Amniotic epithelial cell (primary cell): ENCODE data around the gene CCNT1.
"Not testable (repeated sequence)": the region's sequence is repeated elsewhere in the genome, so short reads cannot be mapped to it uniquely, and the experiment has no call there.

Experiments used
- DNase-seq: peaks from one replicate; pipeline ENCODE4 v3.0.0-alpha.2; 2010; ENCODE audit warnings: low read depth

The CCNT1 gene

DNA sequence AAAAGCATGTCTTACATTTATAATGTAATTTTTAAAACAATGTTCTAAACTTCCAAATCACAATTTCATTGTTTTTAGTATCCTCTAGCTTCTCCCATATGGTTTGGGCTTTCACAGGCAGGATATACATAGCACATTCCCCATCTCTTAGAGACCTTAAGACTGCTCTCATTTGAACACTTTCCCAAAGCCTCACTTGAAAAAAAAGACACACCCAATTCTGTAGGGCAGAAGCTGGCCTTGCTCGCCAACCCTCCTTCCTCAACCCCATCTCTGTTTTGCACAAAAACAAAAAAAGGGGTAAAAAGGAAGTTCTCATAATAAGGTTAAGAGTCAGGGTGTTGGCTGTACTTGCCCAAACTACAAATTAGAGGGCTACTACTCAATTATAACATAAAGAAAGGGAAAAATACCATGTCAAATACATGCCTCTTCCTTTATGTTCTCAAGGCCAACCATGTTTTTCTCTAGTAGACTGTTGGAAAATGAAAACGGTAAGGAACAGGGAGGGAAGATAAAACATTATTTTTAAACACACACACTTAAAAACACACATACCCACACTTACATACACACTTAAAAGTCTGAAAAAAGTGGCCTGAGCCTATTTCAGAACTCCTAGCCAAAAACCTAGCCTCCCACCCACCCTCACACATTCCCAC, 24.6 kb downstream of the CCNT1 start:
- no peak for DNase-seq

- no peak for DNase-seq
These were observed 25.5 kb downstream of the CCNT1 start for GRCh38 chr12:48690990-48691389.

GRCh38 chr12:48690436-48690835, 26.1 kb downstream of the CCNT1 start:
- no peak for DNase-seq

- no peak for DNase-seq
These were observed 27.7 kb downstream of the CCNT1 start for GRCh38 chr12:48688836-48689235.

GRCh38 chr12:48687592-48687991, 28.9 kb downstream of the CCNT1 start:
- DNase-seq: peak; percentile 53

DNA sequence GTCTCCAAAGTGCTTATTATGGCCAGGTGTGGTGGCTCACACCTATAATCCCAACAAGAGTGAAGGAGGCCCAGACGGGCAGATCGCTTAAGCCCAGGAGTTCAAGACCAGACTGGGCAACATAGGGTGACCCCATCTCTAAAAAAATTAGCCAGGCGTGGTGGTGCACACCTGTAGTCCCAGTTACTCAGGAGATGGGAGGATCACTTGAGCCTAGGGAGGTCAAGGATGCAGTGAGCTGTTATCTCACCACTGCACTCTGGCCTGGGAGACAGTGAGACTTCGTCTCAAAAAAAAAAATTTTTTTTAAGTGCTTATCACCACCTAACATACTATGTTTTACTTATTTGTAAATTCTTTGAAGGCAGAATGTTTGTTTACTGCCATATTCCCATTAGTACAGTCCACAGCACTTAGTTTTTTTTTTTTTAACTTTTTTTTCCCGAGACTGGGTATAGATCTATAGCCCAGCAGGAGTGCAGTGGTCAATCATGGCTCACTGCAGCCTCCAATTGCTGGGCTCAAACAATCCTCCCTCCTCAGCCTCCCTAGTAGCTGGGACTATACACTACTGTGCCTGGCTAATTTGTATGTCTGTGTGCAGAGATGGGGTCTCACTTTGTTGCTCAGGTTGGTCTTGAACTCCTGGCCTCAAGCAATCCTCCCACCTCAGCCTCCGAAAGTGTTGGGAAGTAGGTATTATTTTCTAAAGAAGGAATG, 29.7 kb downstream of the CCNT1 start:
- no peak for DNase-seq

GRCh38 chr12:48686037-48686595, 30.4 kb downstream of the CCNT1 start:
- DNase-seq: no peak

- no peak for DNase-seq
These were observed 33.0 kb downstream of the CCNT1 start for GRCh38 chr12:48683534-48683933.

GRCh38 chr12:48682927-48683326, 33.6 kb downstream of the CCNT1 start:
- no peak for DNase-seq

DNA sequence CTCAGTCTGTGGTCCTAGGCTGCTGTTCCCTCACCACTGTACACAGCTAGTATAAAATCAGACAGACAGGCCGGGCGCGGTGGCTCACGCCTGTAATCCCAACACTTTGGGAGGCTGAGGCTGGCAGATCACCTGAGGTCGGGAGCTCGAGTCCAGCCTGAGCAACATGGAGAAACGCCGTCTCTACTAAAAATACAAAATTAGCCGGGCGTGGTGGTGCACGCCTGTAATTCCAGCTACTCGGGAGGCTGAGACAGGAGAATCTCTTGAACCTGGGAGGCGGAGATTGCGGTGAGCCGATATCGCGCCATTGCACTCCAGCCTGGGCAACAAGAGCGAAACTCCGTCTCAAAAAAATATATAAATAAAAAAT, 34.0 kb downstream of the CCNT1 start:
- not testable (repeated sequence) for DNase-seq

DNA sequence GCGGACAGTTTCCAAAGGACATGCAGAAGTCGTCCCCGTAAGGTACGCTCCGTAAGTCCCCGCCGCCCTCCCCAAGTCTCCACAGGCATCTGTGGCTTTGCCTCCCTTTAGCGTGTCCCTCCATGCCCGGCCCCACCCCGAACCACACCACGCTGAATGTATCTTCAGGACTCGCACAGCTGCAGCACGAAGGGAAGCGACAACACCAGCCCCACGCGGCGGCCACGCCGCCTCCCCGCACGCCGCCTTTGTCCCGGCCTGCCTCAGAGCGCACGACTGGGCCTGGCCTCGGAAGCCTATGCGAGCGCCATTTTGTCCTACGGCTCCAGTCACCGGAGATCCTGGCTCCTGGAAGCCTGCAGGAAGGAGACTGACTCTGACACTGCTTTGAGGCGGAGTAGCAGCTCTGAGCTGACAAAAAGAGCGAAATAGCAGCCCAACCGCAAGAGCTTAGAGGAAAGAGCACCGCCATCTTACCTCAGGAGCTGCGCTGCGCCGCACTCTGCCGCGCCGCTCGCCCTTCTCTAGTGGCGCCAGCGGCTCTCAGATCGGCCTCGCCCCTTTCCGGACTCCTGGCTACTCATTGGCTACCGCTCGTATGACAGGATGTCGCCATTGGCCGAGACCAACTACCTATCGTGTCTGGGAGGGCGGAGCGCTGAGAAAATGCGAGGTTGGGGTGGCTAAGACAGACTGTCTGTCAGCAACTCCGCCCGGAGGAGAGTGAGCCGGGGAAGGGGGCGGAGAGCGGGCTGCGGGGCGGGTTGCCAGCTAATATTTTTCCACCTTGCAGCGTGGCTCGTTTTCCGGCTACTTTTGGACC, 34.6 kb downstream of the CCNT1 start, which contains the start of gene KANSL2:
TSS of gene KANSL2 (minus strand) at position 529 of the 823 bp plus-strand sequence. CDS start 606 bp downstream, outside the sequence.
- peak; percentile 99 for DNase-seq

DNA sequence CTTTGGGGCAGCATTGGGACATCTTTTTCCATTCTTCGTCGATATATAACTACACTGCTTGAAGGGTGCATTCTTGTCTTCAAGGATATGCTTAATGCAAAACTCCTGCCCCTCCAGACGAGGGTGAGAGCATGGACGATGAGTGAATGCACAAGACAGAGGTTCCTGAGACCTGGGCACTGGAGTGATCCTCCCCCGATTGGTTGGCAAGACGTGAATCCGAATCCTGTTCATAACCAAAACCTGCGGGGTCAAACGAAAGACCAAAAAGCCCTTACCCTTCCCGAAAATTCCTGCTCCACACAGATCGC, 35.2 kb downstream of the CCNT1 start:
- no peak for DNase-seq

GRCh38 chr12:48680861-48681260, 35.6 kb downstream of the CCNT1 start:
- DNase-seq: no peak

DNA sequence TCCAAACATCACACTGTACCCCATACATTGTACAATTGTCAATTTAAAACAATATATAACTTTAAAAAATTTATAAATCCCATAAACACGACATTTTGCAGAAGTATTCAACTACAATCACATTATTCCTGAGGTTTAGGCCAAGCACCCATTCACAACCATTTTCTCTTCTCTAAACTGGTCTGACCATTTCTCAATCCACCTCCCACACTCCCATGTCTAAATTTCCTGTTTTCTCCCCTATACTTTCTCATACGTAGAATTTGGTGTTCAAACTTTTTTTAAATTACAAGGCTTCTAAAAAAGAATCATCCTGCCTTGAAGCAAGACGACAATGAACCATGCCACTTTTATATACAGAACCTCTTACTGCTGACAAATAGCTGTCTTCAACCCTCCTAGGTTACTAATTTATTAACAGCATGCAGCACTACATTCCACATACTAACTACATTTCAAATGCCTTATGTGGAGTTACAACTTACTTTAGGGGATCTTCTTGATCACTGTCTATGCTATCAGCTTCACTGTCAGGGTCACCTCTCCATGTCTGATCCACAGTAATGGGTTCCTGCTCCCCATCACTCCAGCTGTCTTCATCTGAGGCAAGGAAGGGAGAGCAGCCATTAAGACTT, 37.8 kb downstream of the CCNT1 start:
- peak; percentile 17 for DNase-seq

DNA sequence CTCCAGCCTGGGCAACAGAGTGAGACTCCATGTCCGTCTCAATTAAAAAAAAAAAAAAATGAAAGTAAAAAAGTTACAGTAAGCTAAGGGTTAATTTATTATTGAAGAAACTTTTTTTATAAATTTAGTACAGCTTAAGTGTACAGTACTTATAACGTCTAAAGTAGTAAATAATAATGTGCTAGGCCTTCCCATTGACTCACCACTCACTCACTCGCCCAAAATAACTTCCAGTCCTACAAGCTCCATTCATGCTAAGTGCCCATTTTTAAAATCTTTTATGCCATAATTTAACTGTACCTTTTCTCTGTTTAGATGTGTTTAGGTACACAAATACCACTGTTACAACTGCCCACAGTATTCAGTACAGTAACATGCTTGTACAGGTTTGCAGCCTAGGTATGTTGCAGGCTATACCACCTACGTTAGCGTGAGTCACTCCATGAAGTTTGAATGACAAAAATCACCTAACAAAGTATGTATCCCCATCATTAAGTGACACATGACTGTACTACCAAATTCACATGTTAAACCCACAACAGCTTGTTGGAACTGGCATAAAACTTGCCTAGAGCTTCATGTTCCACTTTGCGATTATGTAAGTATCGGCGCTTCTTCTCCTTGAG, 45.2 kb downstream of the CCNT1 start:
- peak; percentile 13 for DNase-seq

- no peak for DNase-seq
These were observed 47.5 kb downstream of the CCNT1 start for GRCh38 chr12:48668996-48669395.

DNA sequence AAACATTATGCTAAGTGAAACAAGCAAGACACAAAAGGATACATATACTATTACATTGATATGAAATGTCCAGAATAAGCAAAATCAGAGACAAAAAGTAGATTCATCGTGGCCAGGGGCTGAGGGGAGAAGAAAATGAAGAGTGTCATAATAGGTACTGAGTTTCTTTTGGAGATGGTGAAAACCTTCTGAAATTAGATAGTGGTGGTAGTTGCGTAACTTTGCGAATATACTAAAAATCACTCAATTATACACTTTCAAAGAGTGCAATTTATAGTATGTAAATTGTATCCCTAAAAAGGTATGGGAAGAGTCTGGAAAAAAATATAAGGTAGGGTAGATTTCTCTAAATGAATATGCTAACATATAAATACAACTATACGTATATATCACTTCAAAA, 56.6 kb downstream of the CCNT1 start:
- no peak for DNase-seq

DNA sequence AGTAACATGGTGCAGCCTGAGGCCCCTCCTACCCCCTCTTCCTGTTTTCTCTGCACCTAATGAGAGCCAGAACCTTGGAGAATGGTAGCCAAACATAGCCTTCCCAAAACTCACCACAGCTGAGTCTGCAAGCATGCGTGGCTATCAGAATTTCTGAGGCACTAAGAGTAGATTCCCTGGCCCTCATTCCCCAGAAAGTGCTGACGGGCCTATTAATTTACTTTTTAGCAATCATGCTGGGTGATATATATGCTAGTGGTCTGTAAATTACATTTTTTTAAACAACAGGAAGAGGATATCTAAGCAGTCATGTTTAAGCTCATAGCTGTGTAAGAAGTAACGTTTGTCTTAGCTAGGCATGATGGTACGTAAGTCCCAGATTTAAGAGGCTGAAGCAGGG, 64.8 kb downstream of the CCNT1 start:
- no peak for DNase-seq

DNA sequence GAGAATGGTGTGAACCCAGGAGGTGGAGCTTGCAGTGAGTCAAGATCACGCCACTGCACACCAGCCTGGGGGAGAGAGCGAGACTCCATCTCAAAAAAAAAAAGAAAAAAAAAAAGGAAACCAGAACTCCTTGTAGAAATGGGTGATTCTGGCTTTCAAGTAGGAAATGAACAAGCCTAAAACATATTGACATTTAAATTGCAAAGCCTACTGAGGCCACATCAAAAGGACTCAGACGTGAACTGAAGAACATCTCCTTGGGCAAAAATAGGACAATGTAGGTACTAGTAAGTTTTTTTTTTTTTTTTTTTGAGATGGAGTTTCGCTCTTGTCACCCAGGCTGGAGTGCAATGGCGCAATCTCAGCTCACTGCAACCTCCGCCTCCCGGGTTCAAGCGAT, 71.2 kb downstream of the CCNT1 start:
- DNase-seq: not testable (repeated sequence)

DNA sequence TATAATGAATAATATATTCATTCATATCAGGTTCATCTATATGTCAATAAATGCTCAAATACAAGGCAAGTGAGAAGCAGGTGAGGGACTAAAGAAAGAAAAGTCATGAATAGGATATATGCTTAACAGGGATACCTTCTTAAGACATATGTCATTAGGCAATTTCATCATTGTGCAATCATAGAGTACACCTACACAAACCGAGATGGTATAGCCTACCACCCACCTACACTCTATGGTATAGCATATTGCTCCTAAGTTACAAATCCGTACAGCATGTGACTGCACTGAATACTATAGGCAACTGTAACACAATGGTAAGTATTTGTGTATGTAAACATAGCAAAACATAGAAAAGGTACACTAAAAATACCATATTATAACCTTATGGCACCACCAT, 73.5 kb downstream of the CCNT1 start:
- no peak for DNase-seq

DNA sequence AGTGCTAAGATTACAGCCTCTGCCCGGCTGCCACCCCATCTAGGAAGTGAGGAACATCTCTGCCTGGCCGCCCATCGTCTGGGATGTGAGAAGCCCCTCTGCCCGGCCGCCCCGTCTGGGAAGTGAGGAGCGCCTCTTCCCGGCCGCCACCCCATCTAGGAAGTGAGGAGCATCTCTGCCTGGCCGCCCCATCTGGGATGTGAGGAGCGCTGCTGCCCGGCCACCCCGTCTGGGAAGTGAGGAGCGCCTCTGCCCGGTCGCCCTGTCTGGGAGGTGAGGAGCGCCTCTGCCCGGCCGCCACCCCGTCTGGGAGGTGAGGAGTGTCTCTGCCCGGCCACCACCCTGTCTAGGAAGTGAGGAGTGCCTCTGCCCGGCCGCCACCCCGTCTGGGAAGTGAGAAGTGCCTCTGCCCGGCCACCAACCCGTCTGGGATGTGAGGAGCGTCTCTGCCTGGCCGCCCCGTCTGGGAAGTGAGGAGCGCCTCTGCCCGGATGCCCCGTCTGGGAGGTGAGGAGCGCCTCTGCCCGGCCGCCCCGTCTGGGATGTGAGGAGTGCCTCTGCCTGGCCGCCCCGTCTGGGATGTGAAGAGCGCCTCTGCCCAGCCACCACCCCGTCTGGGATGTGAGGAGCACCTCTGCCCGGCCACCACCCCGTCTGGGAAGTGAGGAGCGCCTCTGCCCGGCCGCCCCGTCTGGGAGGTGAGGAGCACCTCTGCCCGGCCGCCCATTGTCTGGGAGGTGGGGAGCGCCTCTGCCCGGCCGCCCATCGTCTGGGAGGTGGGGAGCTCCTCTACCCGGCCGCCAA, 74.6 kb downstream of the CCNT1 start:
- DNase-seq: not testable (repeated sequence)
